ENCODE results near the gene KIF1A.

Gene KIF1A

DNA sequence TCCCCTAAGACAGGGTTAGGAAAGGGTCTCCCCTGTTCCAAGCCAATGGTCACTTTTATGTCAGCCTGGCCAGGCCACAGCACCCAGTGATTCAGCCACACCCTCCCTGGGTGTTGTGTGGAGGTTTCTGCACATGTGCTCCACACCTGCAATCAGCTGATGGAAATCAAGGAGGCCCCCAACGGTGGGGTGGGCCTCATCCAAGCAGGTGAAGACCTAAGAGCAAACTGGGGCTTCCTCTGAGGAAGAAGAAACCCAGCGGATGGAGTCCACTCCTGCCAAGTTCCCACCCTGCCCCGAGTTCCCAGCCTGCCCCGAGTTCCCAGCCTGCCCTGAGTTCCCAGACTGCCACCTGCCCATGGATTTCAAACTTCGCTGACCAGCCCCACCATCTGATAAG, 55.4 kb downstream of the KIF1A start:
- H3K27ac Mint-ChIP-seq: no peak overlapping the region
- no peaks in the 10 kb centered on the region for H3K9me3 Mint-ChIP-seq
- no peak overlapping the region for H3K4me3 Mint-ChIP-seq
- peaks cover 3% of the 10 kb centered on the region for H3K4me1 Mint-ChIP-seq (ENCODE audit: low read depth)
- no peaks in the 10 kb centered on the region for H3K27me3 Mint-ChIP-seq
- no peaks in the 10 kb centered on the region for H3K36me3 Mint-ChIP-seq (ENCODE audit: low read depth)

DNA sequence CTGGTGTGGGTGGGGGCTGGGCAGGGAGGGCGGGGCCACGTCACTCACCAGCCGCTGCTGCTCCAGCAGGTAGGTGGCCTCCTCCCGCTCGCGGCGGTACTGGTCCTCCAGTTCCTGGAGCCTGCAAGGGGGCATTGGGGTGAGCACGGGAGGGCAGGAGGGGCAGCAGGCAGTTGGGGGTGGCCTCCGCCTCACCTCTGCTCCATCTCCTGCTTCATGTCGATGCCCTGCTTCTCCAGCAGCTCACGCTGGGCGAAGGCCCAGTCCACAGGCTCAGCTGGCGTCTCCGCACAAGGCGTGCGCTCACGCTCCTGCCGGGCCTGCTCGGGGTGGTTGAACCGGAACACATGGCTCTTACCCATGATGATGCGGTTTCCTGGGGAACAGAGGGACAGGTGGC, 57.0 kb downstream of the KIF1A start:
- no peak overlapping the region for H3K27ac Mint-ChIP-seq
- H3K27me3 Mint-ChIP-seq: no peaks in the 10 kb centered on the region
- H3K36me3 Mint-ChIP-seq (ENCODE audit: low read depth): no peaks in the 10 kb centered on the region
- no peak overlapping the region for H3K4me3 Mint-ChIP-seq
- peaks cover 11% of the 10 kb centered on the region for H3K4me1 Mint-ChIP-seq (ENCODE audit: low read depth)
- H3K9me3 Mint-ChIP-seq: no peaks in the 10 kb centered on the region

DNA sequence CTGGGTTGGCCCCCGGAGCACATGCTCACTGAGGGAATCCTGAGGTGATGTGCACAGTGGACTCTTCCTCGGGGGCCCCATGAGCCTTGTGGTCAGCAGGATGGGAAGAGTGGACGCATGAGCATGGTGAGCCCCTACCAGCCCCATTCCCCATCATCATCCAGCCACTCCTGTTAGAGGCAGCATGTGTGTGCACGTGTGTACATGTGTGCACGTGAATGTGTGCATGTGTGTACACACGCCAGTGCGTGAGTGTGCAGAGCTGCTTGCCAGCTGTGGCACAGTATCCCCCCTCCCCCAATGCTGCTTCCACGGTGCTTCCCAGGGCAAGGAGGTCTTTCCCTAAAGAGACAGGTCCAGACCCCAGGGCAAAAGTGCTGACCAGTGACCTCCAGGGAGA, 57.8 kb downstream of the KIF1A start:
- Mint-ChIP-seq H3K9me3 (no peaks in the 10 kb centered on the region), H3K36me3 (ENCODE audit: low read depth) (no peaks in the 10 kb centered on the region), H3K27me3 (no peaks in the 10 kb centered on the region), H3K27ac (no peak overlapping the region), H3K4me1 (ENCODE audit: low read depth) (peaks cover 11% of the 10 kb centered on the region), H3K4me3 (no peak overlapping the region)

DNA sequence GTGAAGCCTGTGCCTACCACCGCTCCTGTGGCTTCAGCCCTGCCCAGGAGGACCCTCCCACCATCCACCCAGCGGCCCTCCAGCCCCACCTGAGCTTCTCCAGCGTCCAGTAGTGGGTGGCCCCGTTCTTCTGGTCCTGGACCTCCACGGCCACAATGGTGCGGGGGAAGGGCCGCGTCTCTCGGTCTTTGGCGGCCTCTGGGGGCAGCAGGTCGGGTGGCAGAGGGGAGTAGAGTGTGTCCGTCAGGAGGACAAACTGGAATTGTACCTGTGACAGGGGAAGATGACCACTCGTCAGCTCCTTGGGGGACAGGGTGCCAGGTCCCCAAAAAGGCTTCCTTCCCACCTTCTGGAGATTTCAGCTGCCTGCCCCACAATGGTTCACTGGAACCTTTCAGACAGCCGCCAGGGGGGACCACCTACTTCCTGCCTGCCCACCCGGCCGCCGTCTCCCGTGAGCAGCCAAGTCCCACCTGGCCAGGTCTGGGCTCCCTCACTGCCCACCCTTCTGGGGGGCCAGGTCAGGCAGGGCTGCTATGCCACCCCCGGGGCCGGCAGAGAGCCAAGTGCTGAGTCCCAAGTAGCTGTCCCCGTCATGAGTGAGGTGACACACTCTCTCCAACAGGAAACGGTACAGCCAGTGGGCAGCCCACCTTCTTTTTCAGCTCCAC, 59.3 kb downstream of the KIF1A start:
- no peaks in the 10 kb centered on the region for H3K27me3 Mint-ChIP-seq
- no peak overlapping the region for H3K4me3 Mint-ChIP-seq
- no peaks in the 10 kb centered on the region for H3K9me3 Mint-ChIP-seq
- H3K36me3 Mint-ChIP-seq (ENCODE audit: low read depth): no peaks in the 10 kb centered on the region
- H3K4me1 Mint-ChIP-seq (ENCODE audit: low read depth): peaks cover 11% of the 10 kb centered on the region
- H3K27ac Mint-ChIP-seq: no peak overlapping the region

DNA sequence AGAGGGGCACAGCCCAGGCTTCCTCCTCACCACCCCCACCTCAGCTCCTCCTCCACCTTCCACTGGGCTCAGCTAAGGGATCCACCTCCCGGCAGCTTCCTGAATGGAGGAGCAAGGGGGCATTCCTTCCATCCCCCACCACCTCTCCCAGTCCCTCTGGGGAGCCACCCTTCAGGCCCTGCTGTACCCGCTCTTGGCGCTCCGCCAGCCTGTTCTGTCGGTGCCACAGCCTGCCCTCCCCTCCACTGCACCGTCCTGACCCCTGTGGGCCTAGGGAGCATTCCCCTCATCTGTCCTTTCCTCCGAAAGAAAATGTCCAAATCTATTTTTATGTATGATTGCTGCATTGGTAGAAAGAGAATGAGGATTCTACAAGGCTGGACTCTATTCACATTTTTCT, 59.9 kb downstream of the KIF1A start:
- no peaks in the 10 kb centered on the region for H3K27me3 Mint-ChIP-seq
- H3K4me1 Mint-ChIP-seq (ENCODE audit: low read depth): peaks cover 11% of the 10 kb centered on the region
- H3K4me3 Mint-ChIP-seq: no peak overlapping the region
- H3K36me3 Mint-ChIP-seq (ENCODE audit: low read depth): no peaks in the 10 kb centered on the region
- no peak overlapping the region for H3K27ac Mint-ChIP-seq
- no peaks in the 10 kb centered on the region for H3K9me3 Mint-ChIP-seq

DNA sequence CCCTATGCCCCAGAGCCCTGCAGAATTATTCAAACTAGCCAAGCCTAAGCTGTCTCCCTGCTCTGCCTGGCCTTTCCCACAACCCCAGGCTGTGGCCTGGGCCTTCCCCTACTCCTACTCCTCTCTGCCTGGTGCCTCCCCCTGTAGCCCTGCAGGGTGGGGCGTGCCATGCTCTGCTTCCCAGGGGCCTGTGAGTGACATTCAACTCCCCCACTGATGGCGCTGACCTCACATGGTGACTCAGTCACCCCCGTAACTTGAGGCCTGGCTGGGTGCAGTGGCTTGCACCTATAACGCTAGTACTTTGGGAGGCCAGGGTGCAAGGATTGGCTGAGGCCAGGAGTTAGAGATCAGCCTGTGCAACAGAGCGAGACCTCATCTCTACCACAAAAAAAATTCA, 60.6 kb downstream of the KIF1A start:
- H3K27ac Mint-ChIP-seq: no peak overlapping the region
- no peaks in the 10 kb centered on the region for H3K36me3 Mint-ChIP-seq (ENCODE audit: low read depth)
- peaks cover 11% of the 10 kb centered on the region for H3K4me1 Mint-ChIP-seq (ENCODE audit: low read depth)
- H3K9me3 Mint-ChIP-seq: no peaks in the 10 kb centered on the region
- H3K27me3 Mint-ChIP-seq: no peaks in the 10 kb centered on the region
- no peak overlapping the region for H3K4me3 Mint-ChIP-seq

DNA sequence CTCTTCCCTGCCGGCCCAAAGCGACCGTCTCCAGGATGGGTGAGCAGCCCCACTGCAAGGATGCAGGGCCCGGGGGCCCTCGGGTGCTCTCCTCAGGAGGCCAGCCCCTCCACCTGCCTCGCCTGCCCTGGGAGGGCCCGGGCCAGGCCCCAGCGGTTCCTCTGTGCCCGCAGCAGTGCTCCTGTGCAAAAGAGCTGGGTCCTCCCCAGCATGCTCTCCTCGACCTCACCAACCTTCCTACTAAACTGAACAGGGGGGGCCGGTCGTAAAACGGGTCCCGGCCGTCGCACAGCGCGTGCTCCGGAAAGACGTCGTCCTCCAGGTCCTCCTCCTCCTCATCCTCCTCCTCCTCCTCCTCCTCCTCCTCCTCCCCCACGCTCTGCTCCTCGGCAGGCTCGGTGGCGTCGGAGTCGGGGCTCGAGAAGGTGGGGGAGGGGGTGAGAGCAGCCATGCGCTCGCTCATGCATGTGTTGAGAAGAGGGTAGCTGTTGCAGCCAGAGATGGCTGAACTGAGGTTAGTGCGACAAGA, 62.9 kb downstream of the KIF1A start:
- no peaks in the 10 kb centered on the region for H3K36me3 Mint-ChIP-seq (ENCODE audit: low read depth)

DNA sequence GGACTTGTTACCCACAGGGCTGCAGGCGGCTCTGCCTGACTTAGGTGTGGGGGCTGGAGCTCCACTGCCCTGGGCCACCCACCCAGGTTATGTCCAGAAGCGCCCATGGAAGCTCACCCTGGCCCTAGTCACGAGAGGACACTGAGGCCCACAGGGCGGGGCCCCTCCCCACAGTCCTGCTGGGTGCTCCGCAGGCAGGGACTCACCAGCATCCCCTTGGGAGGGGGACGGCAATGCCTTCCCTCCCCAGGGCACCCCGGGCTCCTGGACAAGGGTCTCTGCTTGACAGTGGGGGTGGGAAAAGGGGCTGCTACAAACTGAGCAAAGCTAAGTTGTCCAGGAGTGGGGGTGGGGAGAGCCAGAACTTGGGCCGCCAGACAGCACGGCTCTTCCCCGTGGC, 67.8 kb downstream of the KIF1A start:
- no peaks in the 10 kb centered on the region for H3K4me1 Mint-ChIP-seq (ENCODE audit: low read depth)
- H3K27ac Mint-ChIP-seq: no peak overlapping the region
- H3K4me3 Mint-ChIP-seq: no peak overlapping the region
- H3K9me3 Mint-ChIP-seq: no peaks in the 10 kb centered on the region
- H3K27me3 Mint-ChIP-seq: no peaks in the 10 kb centered on the region
- H3K36me3 Mint-ChIP-seq (ENCODE audit: low read depth): no peaks in the 10 kb centered on the region

More for the DNA sequence above, 62.9 kb downstream of the KIF1A start:
- no peaks in the 10 kb centered on the region for H3K27me3 Mint-ChIP-seq
- no peaks in the 10 kb centered on the region for H3K9me3 Mint-ChIP-seq
- H3K4me1 Mint-ChIP-seq (ENCODE audit: low read depth): peaks cover 11% of the 10 kb centered on the region
- no peak overlapping the region for H3K4me3 Mint-ChIP-seq
- H3K27ac Mint-ChIP-seq: no peak overlapping the region

DNA sequence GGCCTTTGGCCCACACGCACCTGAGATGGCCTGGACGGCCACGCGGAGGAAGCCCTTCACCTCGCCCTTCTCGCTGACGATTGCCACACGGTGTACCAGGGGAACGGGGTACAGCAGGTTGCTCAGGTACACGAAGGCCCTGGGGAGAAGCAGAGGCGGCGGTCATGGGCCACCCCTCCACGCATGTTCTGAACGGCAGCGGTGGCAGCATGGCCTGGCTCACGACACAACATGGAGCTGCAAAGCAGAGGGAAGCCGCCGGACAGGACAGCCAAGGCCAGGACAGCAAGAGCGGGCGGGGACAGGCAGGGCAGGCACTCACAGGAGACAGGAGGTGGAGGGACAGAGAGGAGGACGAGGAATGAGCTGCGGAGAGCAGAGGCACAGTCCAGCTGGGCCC, 69.6 kb downstream of the KIF1A start:
- no peaks in the 10 kb centered on the region for H3K9me3 Mint-ChIP-seq
- H3K4me1 Mint-ChIP-seq (ENCODE audit: low read depth): no peaks in the 10 kb centered on the region
- no peak overlapping the region for H3K4me3 Mint-ChIP-seq

DNA sequence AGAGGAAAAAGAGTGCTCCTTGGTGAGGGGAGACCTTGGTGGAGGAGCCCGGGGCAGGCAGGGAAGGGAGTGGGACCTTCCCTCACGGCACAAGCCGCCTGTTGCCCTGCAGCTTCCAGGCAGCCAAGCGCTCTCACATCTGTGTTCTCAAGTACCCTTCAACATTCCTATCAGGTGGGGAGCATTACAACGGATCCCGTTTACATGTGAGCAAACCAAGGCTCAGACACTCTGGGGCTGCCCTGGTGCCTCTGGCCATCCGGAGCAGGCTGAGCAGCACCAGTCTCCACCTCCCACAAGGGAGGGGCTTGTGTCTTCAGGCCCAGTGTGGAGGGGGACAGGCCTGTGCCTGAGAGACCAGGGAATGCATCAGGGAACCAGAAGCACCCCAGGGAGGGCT, 70.5 kb downstream of the KIF1A start:
- Mint-ChIP-seq H3K27ac (no peak overlapping the region), H3K36me3 (ENCODE audit: low read depth) (no peaks in the 10 kb centered on the region), H3K4me3 (no peak overlapping the region), H3K9me3 (no peaks in the 10 kb centered on the region), H3K27me3 (no peaks in the 10 kb centered on the region), H3K4me1 (ENCODE audit: low read depth) (no peaks in the 10 kb centered on the region)

More for the DNA sequence above, 69.6 kb downstream of the KIF1A start:
- Mint-ChIP-seq H3K27ac (no peak overlapping the region), H3K36me3 (ENCODE audit: low read depth) (no peaks in the 10 kb centered on the region), H3K27me3 (no peaks in the 10 kb centered on the region)

DNA sequence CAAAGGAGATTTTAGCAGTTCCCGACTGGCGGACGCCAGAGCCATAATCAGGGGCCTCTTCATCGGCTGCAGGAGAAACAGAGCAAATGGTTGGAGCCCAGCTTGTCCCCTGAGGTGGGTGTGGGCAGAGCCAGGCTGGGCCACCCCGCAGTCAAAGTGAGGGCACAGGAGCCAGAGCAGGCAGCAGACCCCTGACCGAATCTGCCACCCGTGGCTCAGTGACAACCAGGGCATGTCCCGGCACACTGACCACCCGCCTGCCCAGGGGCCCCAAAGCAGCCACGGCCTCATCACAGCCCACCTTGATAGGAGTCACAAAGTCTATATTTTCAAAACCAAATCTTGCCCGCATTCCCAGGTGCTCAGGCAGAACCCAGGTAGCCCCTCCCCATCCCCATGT, 72.8 kb downstream of the KIF1A start:
- H3K4me3 Mint-ChIP-seq: no peak overlapping the region
- H3K9me3 Mint-ChIP-seq: no peaks in the 10 kb centered on the region
- no peak overlapping the region for H3K27ac Mint-ChIP-seq
- no peaks in the 10 kb centered on the region for H3K4me1 Mint-ChIP-seq (ENCODE audit: low read depth)
- no peaks in the 10 kb centered on the region for H3K27me3 Mint-ChIP-seq
- H3K36me3 Mint-ChIP-seq (ENCODE audit: low read depth): no peaks in the 10 kb centered on the region

DNA sequence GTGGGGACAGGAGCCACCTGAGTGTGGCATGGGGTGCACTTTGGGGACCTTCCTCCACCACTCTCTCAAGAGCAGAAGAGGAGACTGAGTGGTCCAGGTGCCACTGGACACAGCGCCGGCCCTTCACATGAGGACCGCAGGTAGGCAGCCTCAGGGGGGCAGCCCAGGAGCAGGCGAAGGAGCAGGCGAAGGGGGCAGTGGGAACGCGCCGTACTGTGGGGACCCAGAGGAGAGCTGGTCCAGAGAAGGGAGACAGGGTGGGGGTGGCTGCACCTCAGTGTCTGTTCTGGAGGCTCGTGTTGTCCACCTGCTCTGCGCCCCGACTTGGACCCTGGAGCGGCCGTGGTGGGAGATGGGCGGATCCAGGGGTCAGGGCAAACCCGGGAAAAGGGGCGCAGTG, 73.3 kb downstream of the KIF1A start:
- H3K9me3 Mint-ChIP-seq: no peaks in the 10 kb centered on the region
- H3K4me3 Mint-ChIP-seq: no peak overlapping the region

DNA sequence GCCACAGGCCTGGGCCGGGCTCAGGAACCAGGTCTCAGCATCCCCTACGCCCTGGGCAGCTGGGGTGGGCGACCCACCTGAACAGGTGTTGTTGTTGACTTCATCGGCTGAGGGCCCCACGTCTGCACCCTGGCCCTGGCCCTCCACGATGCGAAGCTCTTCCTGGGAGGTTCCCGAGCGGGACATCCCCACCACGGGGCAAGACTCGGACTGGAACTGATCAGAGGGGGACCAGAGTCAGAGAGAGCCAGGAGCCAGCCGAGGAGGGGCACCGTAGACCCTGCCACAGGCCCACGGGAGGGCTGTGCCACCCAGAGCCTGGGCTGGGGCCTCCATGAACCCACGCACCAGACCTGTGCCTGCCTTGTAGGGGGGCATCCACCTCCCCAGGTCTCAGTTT, 74.1 kb downstream of the KIF1A start:
- no peaks in the 10 kb centered on the region for H3K4me1 Mint-ChIP-seq (ENCODE audit: low read depth)
- H3K4me3 Mint-ChIP-seq: no peak overlapping the region
- no peaks in the 10 kb centered on the region for H3K27me3 Mint-ChIP-seq
- H3K27ac Mint-ChIP-seq: no peak overlapping the region
- no peaks in the 10 kb centered on the region for H3K9me3 Mint-ChIP-seq
- no peaks in the 10 kb centered on the region for H3K36me3 Mint-ChIP-seq (ENCODE audit: low read depth)

More for the DNA sequence above, 73.3 kb downstream of the KIF1A start:
- no peaks in the 10 kb centered on the region for H3K36me3 Mint-ChIP-seq (ENCODE audit: low read depth)
- H3K4me1 Mint-ChIP-seq (ENCODE audit: low read depth): no peaks in the 10 kb centered on the region
- no peak overlapping the region for H3K27ac Mint-ChIP-seq
- no peaks in the 10 kb centered on the region for H3K27me3 Mint-ChIP-seq

DNA sequence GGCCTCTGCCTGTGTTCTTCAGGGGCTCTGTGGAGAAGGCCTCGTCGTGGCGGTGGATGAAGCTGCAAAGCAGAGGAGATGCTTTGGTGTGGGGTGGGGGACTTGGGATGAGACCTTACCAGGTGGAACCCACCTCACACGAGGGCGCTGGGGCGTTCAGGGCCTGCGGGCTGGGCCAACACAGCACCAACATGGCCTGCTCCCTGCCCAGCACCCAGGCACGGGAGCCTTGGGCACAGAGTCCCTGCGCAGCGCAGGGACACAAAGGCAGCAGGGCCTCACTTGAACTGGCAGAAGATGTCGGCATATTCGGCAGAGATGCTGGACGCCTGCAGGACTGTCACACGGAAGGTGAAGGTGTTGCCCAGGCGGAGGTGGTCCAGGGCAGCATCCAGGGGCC, 74.6 kb downstream of the KIF1A start:
- H3K27ac Mint-ChIP-seq: no peak overlapping the region
- H3K36me3 Mint-ChIP-seq (ENCODE audit: low read depth): no peaks in the 10 kb centered on the region
- no peaks in the 10 kb centered on the region for H3K27me3 Mint-ChIP-seq
- H3K4me1 Mint-ChIP-seq (ENCODE audit: low read depth): no peaks in the 10 kb centered on the region
- H3K4me3 Mint-ChIP-seq: no peak overlapping the region
- H3K9me3 Mint-ChIP-seq: no peaks in the 10 kb centered on the region

DNA sequence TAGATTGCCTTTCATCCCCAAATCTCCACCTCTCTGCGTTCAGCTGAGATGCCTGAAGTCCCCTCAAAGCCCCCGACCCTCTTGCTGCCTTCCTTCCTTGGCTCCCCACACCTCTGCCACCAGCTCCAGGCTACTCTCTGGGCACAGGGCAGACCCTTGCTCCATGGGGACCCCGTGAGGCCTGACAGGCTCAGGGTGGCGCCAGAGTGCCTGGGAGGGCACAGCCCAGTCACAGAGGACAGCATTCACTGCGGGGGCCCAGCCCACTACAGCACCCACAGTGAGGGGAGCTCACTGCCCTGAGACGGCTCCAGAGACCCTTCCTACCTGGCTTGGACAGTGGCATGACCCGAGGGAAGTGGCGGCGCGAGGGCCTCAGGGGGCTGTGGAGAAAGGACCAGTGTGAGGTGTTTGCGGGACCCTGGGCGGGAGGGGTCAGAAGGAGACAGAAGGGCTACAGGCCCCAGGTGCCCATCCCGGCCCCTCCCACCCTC, 77.4 kb downstream of the KIF1A start:
- H3K4me1 Mint-ChIP-seq (ENCODE audit: low read depth): peaks cover 11% of the 10 kb centered on the region
- no peaks in the 10 kb centered on the region for H3K27me3 Mint-ChIP-seq
- H3K36me3 Mint-ChIP-seq (ENCODE audit: low read depth): no peaks in the 10 kb centered on the region
- H3K27ac Mint-ChIP-seq: no peak overlapping the region
- H3K4me3 Mint-ChIP-seq: no peak overlapping the region
- no peaks in the 10 kb centered on the region for H3K9me3 Mint-ChIP-seq

DNA sequence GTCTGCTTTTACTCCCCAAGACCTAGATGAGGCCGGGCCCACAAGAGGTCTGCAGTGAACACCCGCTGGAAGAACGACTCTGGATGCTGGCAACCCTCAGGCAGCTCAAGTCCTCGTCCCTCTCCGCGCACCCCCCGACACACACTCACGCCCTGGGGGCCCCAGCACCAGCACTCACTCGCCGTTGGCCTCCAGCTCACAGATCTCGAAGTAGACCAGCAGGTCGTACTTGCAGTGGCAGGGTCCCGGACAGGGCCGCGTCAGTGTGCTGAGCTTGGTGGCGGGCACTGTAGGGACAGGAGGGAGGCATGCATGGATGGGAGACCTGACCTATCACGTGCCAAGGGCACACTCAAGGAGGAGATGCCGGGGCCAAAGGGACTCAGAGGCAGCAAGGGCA, 78.9 kb downstream of the KIF1A start:
- no peaks in the 10 kb centered on the region for H3K36me3 Mint-ChIP-seq (ENCODE audit: low read depth)
- no peak overlapping the region for H3K27ac Mint-ChIP-seq
- no peaks in the 10 kb centered on the region for H3K27me3 Mint-ChIP-seq
- no peaks in the 10 kb centered on the region for H3K9me3 Mint-ChIP-seq
- peaks cover 11% of the 10 kb centered on the region for H3K4me1 Mint-ChIP-seq (ENCODE audit: low read depth)
- H3K4me3 Mint-ChIP-seq: no peak overlapping the region

All from stimulated activated naive CD8-positive, alpha-beta T cell treated with anti-CD3 and anti-CD28 coated beads, Interleukin-15, Interleukin-2, amounts not matched to agents 100 ng/mL and 50 ng/mL, for 24 hours (primary cell).